22Rv1 (cell line): Measurements from ENCODE around the gene MAP7.
A peak's percentile ranks its signal among the peaks of the same experiment; 100 is the strongest.

Experiments used
- H3K27ac ChIP-seq: fragments of 450-650 bp; 2 replicates; pipeline ENCODE4 v1.5.1; 2017
- ZFX ChIP-seq: fragments of 450-650 bp; IDR thresholded peaks from 2 replicates; pipeline ENCODE4 v1.6.1; 2017; ENCODE audit warnings: antibody characterized with exemption, borderline replicate concordance
- TF ChIP-seq, protein P1 (sequence below): fragments of 450-650 bp; IDR thresholded peaks from 2 replicates; pipeline ENCODE4 v1.5.1; 2017; ENCODE audit warnings: mild to moderate bottlenecking

The MAP7 gene

DNA sequence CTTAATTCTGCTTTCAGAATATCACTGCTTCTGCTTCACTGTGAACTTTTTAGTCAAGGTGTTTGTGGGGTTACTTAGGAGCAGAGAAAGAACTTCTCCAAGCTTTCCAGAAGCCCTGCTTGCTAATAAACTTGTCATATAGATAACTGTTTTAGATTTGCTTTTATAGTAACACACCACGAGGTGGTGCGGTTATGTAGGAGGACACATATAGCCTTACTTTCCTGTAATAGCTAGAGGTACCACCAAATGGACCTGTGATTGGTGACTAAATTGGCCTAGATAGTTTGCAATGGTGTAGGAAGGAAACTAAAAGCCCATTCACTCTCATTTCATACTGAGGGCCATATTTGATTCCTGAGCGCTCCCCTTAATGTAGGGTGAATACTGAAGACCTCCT, 208.3 kb downstream of the MAP7 start:
- TF ChIP-seq ZFX: no peak
- TF ChIP-seq, protein P1, sequence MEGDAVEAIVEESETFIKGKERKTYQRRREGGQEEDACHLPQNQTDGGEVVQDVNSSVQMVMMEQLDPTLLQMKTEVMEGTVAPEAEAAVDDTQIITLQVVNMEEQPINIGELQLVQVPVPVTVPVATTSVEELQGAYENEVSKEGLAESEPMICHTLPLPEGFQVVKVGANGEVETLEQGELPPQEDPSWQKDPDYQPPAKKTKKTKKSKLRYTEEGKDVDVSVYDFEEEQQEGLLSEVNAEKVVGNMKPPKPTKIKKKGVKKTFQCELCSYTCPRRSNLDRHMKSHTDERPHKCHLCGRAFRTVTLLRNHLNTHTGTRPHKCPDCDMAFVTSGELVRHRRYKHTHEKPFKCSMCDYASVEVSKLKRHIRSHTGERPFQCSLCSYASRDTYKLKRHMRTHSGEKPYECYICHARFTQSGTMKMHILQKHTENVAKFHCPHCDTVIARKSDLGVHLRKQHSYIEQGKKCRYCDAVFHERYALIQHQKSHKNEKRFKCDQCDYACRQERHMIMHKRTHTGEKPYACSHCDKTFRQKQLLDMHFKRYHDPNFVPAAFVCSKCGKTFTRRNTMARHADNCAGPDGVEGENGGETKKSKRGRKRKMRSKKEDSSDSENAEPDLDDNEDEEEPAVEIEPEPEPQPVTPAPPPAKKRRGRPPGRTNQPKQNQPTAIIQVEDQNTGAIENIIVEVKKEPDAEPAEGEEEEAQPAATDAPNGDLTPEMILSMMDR: no peak
- no peak overlapping the region for H3K27ac ChIP-seq

DNA sequence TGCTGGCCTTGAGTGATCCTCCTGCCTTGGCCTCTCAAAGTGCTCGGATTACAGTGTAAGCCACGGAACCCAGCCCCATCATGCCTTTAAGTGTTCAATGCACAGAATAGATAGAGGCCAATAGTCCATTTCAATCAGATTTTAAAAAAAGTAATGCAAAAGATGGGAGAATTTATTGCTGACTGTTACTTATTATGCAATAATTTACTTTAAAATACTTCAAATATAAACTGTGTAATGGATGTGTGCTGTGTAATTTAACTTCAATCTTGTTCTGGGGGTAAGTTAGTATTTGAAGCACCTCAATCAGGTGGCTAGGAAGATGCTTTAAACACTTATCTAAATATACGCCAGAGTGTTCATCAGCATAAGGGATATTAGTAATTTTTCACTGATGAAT, 208.9 kb downstream of the MAP7 start:
- H3K27ac ChIP-seq: no peak overlapping the region
- no peak for TF ChIP-seq ZFX
- TF ChIP-seq, protein P1: no peak

DNA sequence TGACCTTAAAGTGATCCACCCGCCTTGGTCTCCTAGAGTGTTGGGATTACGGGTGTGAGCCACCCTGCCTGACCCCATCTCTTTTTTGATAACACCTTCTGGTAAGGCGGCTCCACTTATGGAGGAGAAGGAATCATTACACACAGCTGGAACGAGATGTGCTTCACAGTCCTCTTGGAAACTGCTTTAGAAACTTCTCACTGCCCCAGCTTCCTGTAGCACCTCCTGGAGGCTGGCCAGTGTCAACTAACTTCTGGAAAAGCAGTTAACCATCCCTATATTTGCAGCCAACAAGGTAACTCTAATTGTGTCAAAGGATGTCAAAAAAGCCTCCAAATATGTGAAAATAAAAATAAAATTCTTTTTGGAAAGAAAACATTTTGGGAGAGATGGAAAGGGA, 211.7 kb downstream of the MAP7 start:
- TF ChIP-seq ZFX: no peak
- TF ChIP-seq, protein P1: peak; percentile 29
- no peak overlapping the region for H3K27ac ChIP-seq

DNA sequence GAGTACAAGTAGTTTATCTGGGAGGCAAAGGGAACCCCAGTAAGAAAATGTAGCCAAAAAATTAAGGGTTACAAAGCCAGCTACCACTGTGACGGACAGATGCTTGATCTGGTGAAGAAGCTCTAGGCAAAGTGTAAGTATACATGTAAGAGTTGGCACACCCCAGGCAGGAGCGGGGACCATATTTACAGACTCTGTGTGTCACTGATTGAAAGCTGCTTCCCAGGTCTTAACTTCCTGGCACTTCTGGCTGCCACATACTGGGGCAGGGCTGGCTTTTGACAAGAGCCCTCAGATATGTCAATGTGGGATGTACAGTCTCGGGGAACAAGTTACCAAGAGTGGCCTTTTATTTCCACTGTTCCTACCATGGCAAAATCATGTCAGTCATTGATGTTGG, 212.6 kb downstream of the MAP7 start:
- TF ChIP-seq, protein P1: no peak
- TF ChIP-seq ZFX: no peak

DNA sequence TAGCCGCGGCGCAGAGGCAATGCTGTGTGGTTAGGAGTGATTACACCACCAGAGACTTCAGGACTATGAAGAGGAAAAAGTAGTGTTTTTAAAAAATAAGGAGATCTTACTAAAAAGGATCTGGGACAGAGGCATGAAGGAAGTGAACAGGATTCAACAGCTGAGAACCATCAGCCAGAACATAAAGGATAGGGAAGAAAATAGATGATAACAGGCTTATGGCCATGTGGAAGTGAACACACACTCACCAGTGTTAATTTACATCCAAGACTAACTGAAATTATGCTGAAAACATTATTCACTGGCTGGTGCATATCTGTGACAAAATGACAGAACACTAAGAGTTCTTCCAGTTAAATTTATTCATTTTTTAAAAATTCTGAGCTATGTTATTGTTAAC, 213.1 kb downstream of the MAP7 start:
- H3K27ac ChIP-seq: no peak overlapping the region
- TF ChIP-seq, protein P1: no peak
- no peak for TF ChIP-seq ZFX

More for the DNA sequence above, 212.6 kb downstream of the MAP7 start:
- no peak overlapping the region for H3K27ac ChIP-seq

DNA sequence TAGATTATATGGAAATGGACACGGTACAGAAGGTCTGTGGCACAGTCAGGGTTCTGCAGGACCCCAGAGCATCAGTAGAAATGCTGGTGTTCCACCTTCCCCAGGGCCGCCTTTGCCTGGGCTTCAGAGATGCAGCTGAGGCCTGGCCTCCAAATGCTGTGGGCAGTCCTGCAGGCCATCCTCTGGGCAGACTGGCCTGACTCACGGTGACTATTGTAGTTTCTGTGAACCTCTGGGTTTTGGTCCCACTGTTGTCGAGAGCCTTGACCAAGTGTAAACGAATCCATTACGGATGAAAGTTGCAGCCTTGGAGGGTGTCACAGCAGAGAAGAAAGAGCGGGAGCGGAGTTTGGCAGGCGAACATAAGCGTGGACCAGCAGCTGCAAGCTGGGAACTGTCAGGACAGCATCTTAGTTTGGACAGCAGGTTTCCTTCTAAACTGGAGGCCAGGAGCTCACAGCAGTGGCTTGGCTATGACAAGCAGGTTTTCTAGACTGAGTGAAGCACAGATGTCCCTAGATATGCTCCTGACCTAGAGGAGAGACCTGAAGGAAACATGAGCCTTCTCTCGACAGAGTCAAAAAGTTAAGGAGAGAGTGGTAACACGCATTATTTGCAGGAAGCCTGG, 214.4 kb downstream of the MAP7 start:
- TF ChIP-seq ZFX: no peak
- TF ChIP-seq, protein P1: no peak
- no peak overlapping the region for H3K27ac ChIP-seq

DNA sequence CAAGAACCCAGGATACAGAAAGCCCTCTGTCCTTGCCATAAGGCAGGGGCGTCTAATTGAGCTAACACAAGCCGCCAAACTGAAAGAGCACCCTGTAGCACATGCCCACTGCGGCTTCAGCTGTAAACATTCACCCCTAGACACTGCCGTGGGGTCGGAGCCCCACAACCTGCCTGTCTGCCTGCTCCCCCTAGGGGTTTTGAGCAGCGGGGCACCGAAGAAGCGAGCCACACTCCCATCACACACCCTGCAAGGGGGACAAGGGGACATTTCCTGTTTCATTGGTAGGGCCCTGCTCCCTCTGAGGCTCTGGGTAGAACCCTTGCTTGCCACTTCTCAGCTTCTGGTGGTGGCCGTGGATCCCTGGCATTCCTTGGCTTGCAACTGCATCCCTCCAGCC, 215.4 kb downstream of the MAP7 start:
- H3K27ac ChIP-seq: no peak overlapping the region
- no peak for TF ChIP-seq ZFX
- TF ChIP-seq, protein P1: no peak
